ENCODE results near the gene TMEM119. TPM values are rescaled to one million over a fixed set of nuclear protein-coding genes. Genes with fewer than 3 reads are reported as not detected.

Gene TMEM119
- total and polyA plus RNA-seq, 9 of the 15 experiments (the other 6 are each of a cell fraction or from before 2014, with no cell fraction given): 0.18 TPM; not detected in 8

- TF ChIP-seq MBD1 (CRISPR knock-in tag; IDR thresholded peaks at IDR 0.05) (no peak), RFX5 (IDR thresholded peaks at IDR 0.05; ENCODE audit: low read depth, low read length) (no peak), DIDO1 (tag; IDR thresholded peaks at IDR 0.05; ENCODE audit: low read depth) (no peak), TCF3 (CRISPR knock-in tag; IDR thresholded peaks at IDR 0.05) (0 out of 2 replicates have a peak, but pooled peaks have one; percentile 3), ZZZ3 (IDR thresholded peaks at IDR 0.05) (no peak), NONO (IDR thresholded peaks at IDR 0.05; ENCODE audit: low read depth in 2 of 2, low read length in 1 of 2) (no peak), NEUROD1 (IDR thresholded peaks at IDR 0.05; ENCODE audit: borderline replicate concordance, low read depth, low read length, partially characterized antibody) (no peak), SAFB2 (IDR thresholded peaks at IDR 0.05; ENCODE audit: borderline replicate concordance, low read depth, low read length, severe bottlenecking) (no peak), SRSF3 (IDR thresholded peaks at IDR 0.05; ENCODE audit: insufficient read depth, low read length) (no peak), CHCHD3 (CRISPR knock-in tag; IDR thresholded peaks at IDR 0.05) (no peak), ADNP (tag; IDR thresholded peaks at IDR 0.05) (no peak), YY1 (IDR thresholded peaks at IDR 0.05; ENCODE audit: borderline replicate concordance in 1 of 3, control insufficient read depth in 1 of 3, extremely low read depth in 1 of 3, insufficient read depth in 3 of 3, insufficient read length in 1 of 3, insufficient replicate concordance in 2 of 3, low read depth in 1 of 3, low read length in 2 of 3) (peak in 1 of 3 experiments; percentile 51), ZBTB33 (CRISPR knock-in tag; IDR thresholded peaks at IDR 0.05) (no peak), CTCFL (IDR thresholded peaks at IDR 0.05; ENCODE audit: borderline replicate concordance, insufficient read depth, low read depth, low read length, poor library complexity, severe bottlenecking) (peak; percentile 17), ILF3 (IDR thresholded peaks at IDR 0.05; ENCODE audit: borderline replicate concordance) (no peak), POLR2AphosphoS5 (IDR thresholded peaks at IDR 0.05; ENCODE audit: control insufficient read depth, insufficient read depth, low read depth, low read length) (peak; percentile 19; the same call in 1 of the 2 replicates), GATAD2A (IDR thresholded peaks at IDR 0.05) (no peak), ZSCAN29 (IDR thresholded peaks at IDR 0.05) (no peak), CTCF (IDR thresholded peaks at IDR 0.05 in 2 of 3, conservative IDR thresholded peaks at IDR 0.05 in 1 of 3; ENCODE audit: insufficient read depth in 2 of 3, low read depth in 1 of 3, low read length in 3 of 3) (peak in 1 of 3 experiments; percentile 23; a peak in 1 of 6 replicates), CHD1 (IDR thresholded peaks at IDR 0.05; ENCODE audit: low read length) (peak; percentile 22)
Measured at GRCh38 chr12:108559748-108560147, 38.1 kb downstream of the TMEM119 start (continued).
